HG03520 (cell line): Measurements from ENCODE around the gene DPEP2NB.
"Not testable (repeated sequence)": the region's sequence is repeated elsewhere in the genome, so short reads cannot be mapped to it uniquely, and the experiment has no call there.

Experiments used
- ATAC-seq: cut with Tn5 transposase; IDR thresholded peaks from one replicate; pipeline ENCODE4 v1.9.1; 2021; ENCODE audit warnings: mild to moderate bottlenecking, moderate library complexity; ENCODE audit not compliant: unreplicated experiment

The DPEP2NB gene

DNA sequence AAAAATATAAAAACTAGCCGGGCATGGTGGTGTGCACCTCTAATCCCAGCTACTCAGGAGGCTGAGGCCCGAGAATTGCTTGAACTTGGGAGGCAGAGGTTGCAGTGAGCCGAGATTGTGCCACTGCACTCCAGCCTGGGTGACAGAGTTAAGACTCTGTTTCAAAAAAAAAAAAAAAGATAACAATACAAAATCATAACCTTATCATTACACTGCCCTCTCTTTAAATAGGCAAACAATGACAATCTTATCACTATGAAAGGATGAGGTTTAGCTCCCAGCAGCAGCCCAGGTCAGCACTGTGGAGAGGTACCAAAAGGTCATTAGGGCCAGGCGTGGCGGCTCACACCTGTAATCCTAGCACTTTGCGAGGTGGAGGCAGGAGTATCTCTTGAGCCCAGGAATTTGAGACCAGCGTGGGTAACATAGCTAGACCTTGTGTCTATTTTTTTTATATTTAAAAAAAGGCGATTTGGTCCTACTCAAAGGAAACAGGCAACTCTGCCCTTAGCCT, 3.5 kb upstream of the DPEP2NB start:
- ATAC-seq, result no peak

GRCh38 chr16:68013440-68013839, 2.3 kb downstream of the DPEP2NB start:
- ATAC-seq, result no peak

DNA sequence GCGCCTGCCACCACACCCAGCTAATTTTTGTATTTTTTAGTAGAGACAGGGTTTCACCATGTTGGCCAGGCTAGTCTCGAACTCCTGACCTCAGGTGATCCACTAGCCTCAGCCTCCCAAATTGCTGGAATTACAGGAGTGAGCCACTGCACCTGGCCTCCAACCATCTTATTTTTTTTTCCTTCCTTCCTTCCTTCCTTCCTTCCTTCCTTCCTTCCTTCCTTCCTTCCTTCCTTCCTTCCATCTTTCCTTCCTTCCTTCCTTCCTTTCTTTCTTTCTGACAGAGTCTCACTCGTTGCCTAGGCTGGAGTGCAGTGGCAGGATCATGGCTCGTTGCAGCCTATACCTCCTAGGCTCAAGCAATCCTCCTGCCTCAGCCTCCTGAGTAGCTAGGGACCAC, 5.8 kb downstream of the DPEP2NB start:
- not testable (repeated sequence) for ATAC-seq

DNA sequence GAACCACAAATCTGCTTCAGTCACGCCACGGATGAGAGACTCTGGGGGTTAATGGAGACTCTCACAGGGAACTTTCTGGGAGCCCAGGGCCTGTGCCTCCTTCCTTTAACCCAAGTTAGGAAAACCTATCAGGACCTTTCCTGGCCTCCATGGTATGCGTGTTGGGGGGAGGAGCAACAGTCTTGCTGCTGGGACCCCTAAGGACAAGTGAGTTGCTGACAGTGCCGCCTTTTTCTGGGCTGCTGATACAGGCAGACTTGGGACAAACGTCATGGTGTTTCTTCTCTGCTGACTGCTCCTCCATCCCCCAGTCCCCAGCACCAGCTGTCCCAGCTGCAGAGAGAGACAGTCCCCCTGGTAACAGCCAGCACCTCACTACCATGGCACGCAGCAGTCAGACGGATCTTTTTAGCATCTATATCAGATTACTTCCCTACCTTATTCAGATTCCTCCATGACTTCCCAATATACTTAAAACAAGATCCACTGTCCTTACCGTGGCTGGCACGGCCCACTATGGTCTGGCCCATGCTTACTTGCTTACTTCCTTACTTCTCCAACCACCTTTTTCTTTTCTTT, 6.5 kb downstream of the DPEP2NB start:
- ATAC-seq, result no peak

GRCh38 chr16:68005786-68006286, 9.9 kb downstream of the DPEP2NB start:
- ATAC-seq, result no peak

- ATAC-seq, result no peak
These were observed 10.5 kb downstream of the DPEP2NB start for GRCh38 chr16:68005211-68005610.

DNA sequence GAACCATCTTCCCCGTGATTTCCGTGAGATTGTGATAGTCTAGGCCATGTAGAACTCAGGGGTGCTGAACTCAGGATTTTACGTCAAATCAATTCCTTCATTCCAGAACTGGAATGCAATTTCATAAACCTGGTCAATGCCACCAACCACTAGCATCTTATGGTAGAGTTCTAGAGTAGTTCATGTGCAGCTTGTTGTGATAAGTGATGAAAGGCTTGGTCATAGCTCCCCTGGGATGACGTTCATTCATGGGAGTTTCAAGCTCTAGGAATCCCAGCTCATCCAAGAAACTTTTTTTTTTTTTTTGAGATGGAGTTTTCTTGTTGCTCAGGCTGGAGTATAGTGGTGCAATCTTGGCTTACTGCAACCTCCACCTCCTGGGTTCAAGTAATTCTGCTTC, 12.7 kb downstream of the DPEP2NB start:
- ATAC-seq, result no peak

DNA sequence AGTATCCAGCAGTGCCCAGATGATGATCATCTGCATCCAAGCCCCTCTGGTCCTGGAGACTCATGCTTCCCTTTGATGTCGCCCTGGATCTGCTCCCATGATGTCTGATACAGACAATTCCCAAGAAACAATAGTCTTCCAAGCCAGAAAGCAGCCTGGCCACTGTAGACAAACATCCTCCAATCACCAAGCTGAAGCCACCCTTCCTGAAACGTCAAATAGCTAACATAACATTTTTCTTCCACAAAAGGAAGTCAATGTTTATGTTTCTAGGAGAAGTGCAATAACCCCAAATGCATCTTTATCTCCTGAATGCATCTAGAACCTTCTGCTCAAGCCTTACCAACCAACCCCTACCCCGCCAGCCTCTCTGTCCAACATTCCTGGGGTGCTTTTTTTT, 15.3 kb downstream of the DPEP2NB start:
- ATAC-seq, result no peak

DNA sequence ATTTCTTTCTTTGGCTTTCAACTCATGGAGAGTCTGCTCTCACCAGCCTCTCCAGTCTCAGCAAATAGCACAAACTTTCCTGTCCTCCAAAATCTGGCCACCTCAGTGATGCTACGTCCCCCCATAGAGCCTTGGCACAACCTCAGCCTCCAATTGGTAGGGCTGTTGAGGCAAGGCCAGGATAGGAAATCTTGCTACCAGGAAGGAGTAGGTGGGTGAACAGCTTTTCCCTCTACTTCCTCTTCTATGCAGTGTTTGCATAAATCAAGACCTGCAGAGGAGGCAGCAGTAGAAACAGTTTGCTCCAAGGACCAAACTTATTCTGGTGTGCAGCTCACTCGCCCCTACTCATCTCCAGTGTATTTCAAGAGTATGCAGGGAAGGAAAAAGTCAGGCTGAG, 15.7 kb downstream of the DPEP2NB start:
- ATAC-seq, result no peak

DNA sequence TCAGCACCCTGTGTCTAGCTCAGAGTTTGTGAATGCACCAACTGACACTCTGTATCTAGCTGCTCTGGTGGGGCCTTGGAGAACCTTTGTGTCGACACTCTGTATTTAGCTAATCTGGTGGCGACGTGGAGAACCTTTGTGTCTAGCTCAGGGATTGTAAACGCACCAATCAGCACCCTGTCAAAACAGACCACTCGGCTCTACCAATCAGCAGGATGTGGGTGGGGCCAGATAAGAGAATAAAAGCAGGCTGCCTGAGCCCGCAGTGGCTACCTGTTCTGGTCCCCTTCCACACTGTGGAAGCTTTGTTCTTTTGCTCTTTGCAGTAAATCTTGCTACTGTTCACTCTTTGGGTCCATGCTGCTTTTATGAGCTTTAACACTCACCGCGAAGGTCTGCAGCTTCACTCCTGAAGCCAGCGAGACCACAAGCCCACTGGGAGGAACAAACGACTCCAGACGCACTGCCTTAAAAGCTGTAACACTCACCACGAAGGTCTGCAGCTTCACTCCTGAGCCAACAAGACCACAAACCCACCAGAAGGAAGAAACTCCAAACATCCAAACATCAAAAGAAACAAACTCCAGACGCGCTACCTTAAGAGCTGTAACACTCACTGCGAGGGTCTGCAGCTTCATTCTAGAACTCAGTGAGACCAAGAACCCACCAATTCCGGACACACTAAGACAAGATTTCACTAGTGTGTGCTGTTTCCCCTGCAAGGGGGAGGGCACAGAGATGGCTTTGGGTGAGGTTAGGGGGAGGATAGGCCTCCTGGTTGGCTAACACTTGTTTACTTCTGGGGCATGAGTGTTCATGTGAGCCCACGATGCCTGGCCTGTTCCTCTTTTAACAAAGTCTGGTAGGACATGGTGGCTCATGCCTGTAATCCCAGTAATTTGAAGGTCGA, 16.7 kb downstream of the DPEP2NB start, which contains the start of gene DPEP2:
TSS of gene DPEP2 (minus strand) at position 706 of the 910 bp plus-strand sequence. CDS start 6,272 bp downstream, outside the sequence.
- not testable (repeated sequence) for ATAC-seq

DNA sequence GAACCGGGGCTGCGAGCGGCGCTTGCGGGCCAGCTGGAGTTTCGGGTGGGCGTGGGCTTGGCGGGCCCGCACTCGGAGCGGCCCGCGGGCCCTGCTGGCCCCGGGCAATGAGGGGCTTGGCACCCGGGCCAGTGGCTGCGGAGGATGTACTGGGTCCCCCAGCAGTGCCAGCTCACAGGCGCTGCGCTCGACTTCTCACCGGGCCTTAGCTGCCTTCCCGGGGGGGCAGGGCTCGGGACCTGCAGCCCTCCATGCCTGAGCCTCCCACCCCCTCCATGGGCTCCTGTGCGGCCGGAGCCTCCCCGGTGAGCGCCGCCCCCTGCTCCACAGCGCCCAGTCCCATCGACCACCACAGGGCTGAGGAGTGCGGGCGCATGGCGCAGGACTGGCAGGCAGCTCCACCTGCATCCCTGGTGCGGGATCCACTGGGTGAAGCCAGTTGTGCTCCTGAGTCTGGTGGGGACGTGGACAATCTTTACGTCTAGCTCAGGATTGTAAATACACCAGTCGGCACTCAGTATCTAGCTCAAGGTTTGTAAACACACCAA, 17.4 kb downstream of the DPEP2NB start:
- ATAC-seq, result not testable (repeated sequence)

DNA sequence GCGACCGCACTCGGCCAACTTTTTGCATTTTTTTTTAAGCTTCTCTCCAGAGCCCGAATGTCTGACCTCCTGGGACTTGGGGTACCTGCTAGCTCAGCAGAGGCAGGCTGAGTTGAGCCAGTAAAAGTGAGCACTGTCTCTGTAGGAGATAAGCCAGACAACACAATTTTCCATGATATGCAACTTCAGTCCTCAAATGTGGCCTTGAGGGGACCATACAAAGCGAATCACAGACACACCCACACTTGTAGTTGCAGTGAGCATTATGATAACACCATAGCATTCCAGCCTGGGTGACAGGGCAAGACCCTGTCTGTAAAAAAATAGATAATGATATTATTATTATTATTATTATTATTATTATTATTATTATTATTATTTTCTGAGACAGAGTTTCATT, 19.0 kb downstream of the DPEP2NB start:
- ATAC-seq, result no peak

DNA sequence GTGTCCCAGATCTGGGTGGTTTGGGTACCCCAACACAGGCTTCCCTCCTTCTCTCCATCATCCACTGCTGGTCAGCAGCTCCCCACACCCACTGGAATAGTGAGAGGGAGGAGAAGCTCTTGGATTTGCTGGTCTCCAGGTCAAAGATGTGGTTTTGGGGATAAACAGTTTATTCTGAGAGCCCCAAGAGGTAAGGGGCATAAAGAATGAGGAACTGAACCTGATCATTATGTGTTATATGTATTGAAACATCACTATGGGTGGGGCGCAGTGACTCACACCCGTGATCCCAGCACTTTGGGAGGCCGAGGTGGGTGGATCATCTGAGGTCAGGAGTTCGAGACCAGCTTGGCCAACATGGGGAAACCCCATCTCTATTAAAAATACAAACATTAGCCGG, 20.3 kb downstream of the DPEP2NB start:
- no peak for ATAC-seq

DNA sequence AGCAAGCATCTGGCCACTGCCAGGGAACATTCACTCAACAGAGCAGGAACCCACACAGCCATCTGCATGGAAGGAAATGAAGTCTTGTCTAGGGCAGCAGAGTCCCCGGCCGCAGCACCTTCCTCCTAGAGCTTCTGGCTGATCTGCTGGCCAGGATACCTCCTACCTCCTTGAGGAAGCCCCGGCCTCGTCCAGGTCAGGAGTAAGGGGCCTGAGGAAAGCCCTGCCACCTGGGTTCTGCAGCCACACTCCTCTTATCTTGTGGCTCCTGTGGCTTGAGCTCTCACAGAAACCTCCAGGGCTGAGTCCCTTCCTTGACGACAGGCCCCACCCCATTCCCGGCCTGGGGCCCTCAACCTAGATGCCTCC, 21.7 kb downstream of the DPEP2NB start:
- not testable (repeated sequence) for ATAC-seq

- peak; percentile 65 for ATAC-seq
These were observed 22.3 kb downstream of the DPEP2NB start for GRCh38 chr16:67993207-67994039.

DNA sequence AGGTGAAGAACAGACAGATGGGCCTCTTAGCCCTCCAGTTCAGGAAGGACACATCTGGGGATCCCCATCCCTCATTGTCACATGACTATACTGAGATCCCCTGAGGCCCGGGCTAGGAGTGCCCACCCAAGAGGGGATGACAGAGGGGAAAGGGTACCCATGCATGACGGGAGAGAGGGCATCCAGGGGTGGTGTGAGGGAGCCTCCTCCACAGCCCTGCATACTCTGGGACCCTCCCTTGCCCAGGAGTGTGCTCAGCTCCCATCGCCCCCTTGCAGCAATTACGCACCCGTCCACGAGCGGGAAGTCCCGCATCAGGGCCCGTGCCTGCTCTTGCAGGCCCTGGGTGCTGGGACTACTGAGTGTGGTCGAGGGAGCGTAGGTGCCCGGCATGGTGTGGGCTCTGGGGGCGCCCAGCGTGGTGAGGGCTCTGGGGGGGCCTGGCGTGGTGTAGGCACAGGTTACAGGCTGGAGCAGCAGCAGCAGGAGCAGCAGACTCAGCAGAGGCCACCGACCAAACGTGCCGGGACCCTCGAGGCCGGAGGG, 23.0 kb downstream of the DPEP2NB start:
- ATAC-seq, result no peak

DNA sequence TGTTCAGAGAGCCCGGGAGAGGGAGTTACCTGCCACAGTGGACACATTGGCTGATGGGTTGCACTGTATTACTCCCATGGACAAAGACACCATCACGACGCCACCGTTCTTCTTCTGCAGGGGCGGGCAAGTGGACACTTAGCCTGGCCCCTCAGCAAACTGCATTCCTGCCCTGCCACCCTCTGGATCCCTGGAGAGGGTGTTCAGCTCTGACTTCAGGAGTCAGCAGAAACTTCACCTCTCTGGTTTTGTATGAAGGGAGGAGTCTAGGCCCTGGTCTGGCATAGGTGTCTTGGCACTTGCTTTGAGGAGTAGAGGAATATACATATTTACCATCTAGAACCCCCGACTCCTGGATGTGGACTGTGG, 25.7 kb downstream of the DPEP2NB start:
- ATAC-seq, result no peak

DNA sequence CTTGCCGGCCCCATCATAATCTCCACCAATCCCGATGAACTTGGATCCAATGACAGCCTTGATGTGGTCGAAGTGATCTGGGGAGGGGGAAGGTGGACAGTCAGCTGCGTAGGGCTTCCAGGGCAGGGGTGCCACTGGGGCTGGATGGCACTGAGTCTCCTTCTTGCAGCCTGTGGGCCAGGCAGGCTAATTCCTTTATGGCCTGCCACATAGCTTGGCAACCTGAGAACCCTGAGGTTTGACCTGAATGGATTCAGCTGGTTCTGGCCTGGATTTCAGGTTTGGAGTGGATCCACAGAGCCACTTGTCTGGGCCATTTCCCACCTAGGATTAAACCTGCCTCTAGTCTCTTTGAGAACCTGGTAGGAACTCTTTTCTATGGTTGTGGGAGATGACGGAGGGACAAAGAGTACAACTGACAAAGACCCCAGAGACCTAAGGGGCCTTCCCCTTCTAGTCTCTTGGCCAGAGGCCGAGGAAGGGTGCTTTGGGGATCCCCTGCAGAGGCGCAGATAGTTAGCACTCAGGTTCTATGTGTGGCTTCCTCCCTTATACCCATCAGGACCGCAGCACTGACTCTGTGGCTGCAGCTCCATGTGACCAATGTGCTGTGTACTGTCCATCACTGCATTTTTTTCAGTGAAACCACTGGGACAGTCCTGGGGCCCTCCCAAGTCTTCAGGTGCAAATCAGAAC, 26.2 kb downstream of the DPEP2NB start:
- ATAC-seq, result no peak

GRCh38 chr16:67988675-67989074, 27.0 kb downstream of the DPEP2NB start:
- ATAC-seq, result no peak
